Muscle layer of colon (tissue), 2 donors: ENCODE data around the gene MAP7D2.

Experiments used
- H3K27ac ChIP-seq: one replicate; pipeline ENCODE4 v1.7.0; 2013; ENCODE audit warnings: low read depth, mild to moderate bottlenecking, low read length, moderate library complexity
- H3K27me3 ChIP-seq, 2 donors: one replicate each; pipeline ENCODE4 v1.7.0; 2013; ENCODE audit warnings: low read length in 2 of 2, mild to moderate bottlenecking in 2 of 2; ENCODE audit not compliant: insufficient read depth in 2 of 2, control insufficient read depth in 1 of 2
- H3K36me3 ChIP-seq: one replicate; pipeline ENCODE4 v1.7.0; 2013; ENCODE audit warnings: mild to moderate bottlenecking, low read length; ENCODE audit not compliant: insufficient read depth
- H3K4me1 ChIP-seq: one replicate; pipeline ENCODE4 v1.7.0; 2013; ENCODE audit warnings: mild to moderate bottlenecking, low read length; ENCODE audit not compliant: insufficient read depth
- H3K4me3 ChIP-seq, 2 donors: one replicate each; pipeline ENCODE4 v1.7.0; 2013; ENCODE audit warnings: low read length in 2 of 2, low read depth in 1 of 2, mild to moderate bottlenecking in 1 of 2, moderate library complexity in 1 of 2
- H3K9ac ChIP-seq: one replicate; pipeline ENCODE4 v1.7.0; 2013; ENCODE audit warnings: low read length
- H3K9me3 ChIP-seq: one replicate; pipeline ENCODE4 v1.7.0; 2013; ENCODE audit warnings: mild to moderate bottlenecking, low read length
- donor health status: abdominal sarcoma.
- donor health status: Adenocarcinoma of cecum.

The MAP7D2 gene

GRCh38 chrX:20032201-20032600, 84.5 kb downstream of the MAP7D2 start:
- Histone ChIP-seq H3K4me1 (no peaks in the 10 kb centered on the region), H3K27ac (no peak overlapping the region), H3K27me3 (peaks cover 0 to 7% of the 10 kb centered on the region in 2 donors), H3K4me3 (no peak overlapping the region), H3K36me3 (no peaks in the 10 kb centered on the region), H3K9me3 (no peaks in the 10 kb centered on the region), H3K9ac (no peak overlapping the region)

DNA sequence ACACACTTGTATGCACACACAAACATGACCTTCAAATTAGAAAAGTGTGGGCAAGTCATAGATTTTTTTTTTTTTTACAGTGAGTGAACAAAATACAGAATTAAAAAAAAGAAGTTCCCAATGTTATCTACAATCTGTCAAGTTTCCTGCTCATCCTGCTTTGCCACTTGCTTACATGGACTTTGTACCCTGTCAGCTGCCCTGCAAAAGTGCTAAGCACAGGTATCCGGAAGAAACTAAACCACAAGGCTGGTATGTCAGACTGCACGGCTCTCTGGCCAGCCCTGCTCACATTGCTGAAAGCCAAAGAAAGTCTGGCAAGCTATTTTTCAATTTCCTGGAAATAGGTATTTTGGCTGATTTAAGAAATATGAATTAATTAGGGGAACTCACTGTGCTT, 87.0 kb downstream of the MAP7D2 start:
- no peaks in the 10 kb centered on the region for H3K9me3 ChIP-seq
- no peak overlapping the region for H3K4me3 ChIP-seq
- peaks cover 0 to 7% of the 10 kb centered on the region in 2 donors for H3K27me3 ChIP-seq
- no peaks in the 10 kb centered on the region for H3K4me1 ChIP-seq
- no peak overlapping the region for H3K27ac ChIP-seq
- no peaks in the 10 kb centered on the region for H3K36me3 ChIP-seq
- no peak overlapping the region for H3K9ac ChIP-seq

GRCh38 chrX:20028588-20028987, 88.1 kb downstream of the MAP7D2 start:
- no peaks in the 10 kb centered on the region for H3K9me3 ChIP-seq
- no peak overlapping the region for H3K9ac ChIP-seq
- H3K36me3 ChIP-seq, result no peaks in the 10 kb centered on the region
- H3K4me3 ChIP-seq, result no peak overlapping the region
- peaks cover 0 to 7% of the 10 kb centered on the region in 2 donors for H3K27me3 ChIP-seq
- no peak overlapping the region for H3K27ac ChIP-seq
- H3K4me1 ChIP-seq, result no peaks in the 10 kb centered on the region

DNA sequence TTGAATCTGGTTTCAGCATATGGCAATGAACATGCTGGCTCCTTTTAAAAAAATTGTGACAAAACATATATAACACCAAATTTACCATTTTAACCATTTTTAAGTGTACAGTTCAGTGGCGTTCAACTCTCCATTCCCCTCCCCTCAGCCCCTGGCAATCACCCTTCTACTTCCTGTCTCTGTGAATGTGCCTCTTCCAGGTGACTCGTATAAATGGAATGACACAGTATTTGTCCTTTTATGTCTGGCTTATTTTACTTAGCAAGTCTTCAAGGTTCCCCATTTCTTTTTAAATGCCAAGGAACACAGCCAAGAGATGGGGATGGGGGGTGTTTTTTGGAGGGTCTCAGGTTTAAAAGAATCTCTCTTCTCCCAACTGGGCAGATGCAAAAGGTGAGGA, 90.4 kb downstream of the MAP7D2 start:
- Histone ChIP-seq H3K4me1 (no peaks in the 10 kb centered on the region), H3K9ac (no peak overlapping the region), H3K27me3 (peaks cover 0 to 7% of the 10 kb centered on the region in 2 donors), H3K9me3 (no peaks in the 10 kb centered on the region), H3K36me3 (no peaks in the 10 kb centered on the region), H3K27ac (no peak overlapping the region), H3K4me3 (no peak overlapping the region)

DNA sequence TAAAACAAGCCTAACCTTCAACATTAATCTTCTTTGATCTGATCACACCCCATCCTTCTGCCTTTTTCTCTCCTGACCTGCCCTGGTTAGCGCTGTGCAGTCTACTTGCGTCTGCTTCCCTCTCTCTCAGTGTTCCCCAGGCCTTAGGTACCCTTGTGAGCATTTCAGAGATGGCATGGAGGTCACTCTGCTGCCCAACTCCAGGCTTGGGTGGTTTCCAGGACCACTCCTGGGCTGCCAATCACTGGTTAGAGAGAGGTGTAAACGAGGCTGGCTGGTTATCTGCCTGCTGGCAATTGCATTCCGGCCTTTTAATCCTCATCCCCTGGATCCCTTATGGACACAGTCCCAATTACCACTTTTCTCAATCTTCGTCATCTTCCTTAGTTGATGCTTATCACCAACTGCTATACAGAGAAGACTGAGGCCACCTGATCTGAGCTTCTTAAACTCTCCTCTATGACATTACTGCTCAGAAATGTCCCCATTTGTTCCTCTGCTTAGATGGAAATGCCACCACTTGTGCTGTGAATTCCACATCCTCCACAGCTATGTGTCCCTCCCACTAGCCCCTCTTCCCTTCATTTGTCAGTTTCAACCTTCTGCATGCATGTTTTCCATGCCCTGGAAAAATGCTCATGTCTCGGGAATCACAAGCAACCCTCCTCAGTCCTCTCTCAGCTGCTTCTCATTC, 96.9 kb downstream of the MAP7D2 start:
- Histone ChIP-seq H3K9ac (no peak overlapping the region), H3K9me3 (no peaks in the 10 kb centered on the region), H3K4me1 (no peaks in the 10 kb centered on the region), H3K36me3 (no peaks in the 10 kb centered on the region), H3K27ac (no peak overlapping the region), H3K4me3 (no peak overlapping the region), H3K27me3 (no peaks in the 10 kb centered on the region)

GRCh38 chrX:20016616-20016945, 100.1 kb downstream of the MAP7D2 start:
- H3K4me1 ChIP-seq, result no peaks in the 10 kb centered on the region
- H3K4me3 ChIP-seq, result no peak overlapping the region
- H3K27ac ChIP-seq, result no peak overlapping the region
- no peaks in the 10 kb centered on the region for H3K36me3 ChIP-seq
- no peaks in the 10 kb centered on the region for H3K9me3 ChIP-seq
- H3K9ac ChIP-seq, result no peak overlapping the region
- no peaks in the 10 kb centered on the region for H3K27me3 ChIP-seq

GRCh38 chrX:20015945-20016615, 100.6 kb downstream of the MAP7D2 start:
- H3K4me1 ChIP-seq, result no peaks in the 10 kb centered on the region
- H3K9me3 ChIP-seq, result no peaks in the 10 kb centered on the region
- no peak overlapping the region for H3K27ac ChIP-seq
- H3K36me3 ChIP-seq, result no peaks in the 10 kb centered on the region
- no peaks in the 10 kb centered on the region for H3K27me3 ChIP-seq
- no peak overlapping the region for H3K4me3 ChIP-seq
- H3K9ac ChIP-seq, result no peak overlapping the region

- Histone ChIP-seq H3K9me3 (no peaks in the 10 kb centered on the region), H3K36me3 (no peaks in the 10 kb centered on the region), H3K4me3 (no peak overlapping the region), H3K27me3 (no peaks in the 10 kb centered on the region), H3K27ac (no peak overlapping the region), H3K4me1 (no peaks in the 10 kb centered on the region), H3K9ac (no peak overlapping the region)
Observed at GRCh38 chrX:20015422-20015821, 101.3 kb downstream of the MAP7D2 start.

- H3K4me3 ChIP-seq, result no peak overlapping the region
- H3K36me3 ChIP-seq, result no peaks in the 10 kb centered on the region
- H3K27ac ChIP-seq, result no peak overlapping the region
- no peaks in the 10 kb centered on the region for H3K4me1 ChIP-seq
- H3K9me3 ChIP-seq, result no peaks in the 10 kb centered on the region
- H3K9ac ChIP-seq, result no peak overlapping the region
- no peaks in the 10 kb centered on the region for H3K27me3 ChIP-seq
Observed at GRCh38 chrX:20011608-20012007, 105.1 kb downstream of the MAP7D2 start.

GRCh38 chrX:20007962-20008622, 108.6 kb downstream of the MAP7D2 start:
- no peaks in the 10 kb centered on the region for H3K27me3 ChIP-seq
- H3K9ac ChIP-seq, result no peak overlapping the region
- no peaks in the 10 kb centered on the region for H3K9me3 ChIP-seq
- H3K4me3 ChIP-seq, result no peak overlapping the region
- no peaks in the 10 kb centered on the region for H3K4me1 ChIP-seq
- H3K27ac ChIP-seq, result no peak overlapping the region
- H3K36me3 ChIP-seq, result no peaks in the 10 kb centered on the region

DNA sequence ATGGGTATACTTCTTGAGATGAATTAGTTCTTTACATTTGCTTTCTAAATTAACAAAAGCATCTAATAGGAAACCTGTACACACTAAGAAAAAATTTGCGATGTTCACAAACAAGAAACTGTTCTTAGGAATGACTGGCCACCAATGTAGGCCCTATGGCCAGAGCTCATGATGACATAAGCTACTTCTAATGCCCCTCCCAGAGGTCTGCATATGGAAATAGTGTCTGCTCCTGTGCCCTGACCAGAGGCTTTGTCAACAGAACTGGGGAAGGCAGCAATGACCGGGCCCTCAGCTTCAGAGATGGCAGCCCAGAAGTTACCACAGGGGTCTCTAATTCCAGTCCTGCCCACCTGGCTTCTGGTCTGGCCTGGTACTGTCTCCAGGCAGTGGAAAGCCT, 110.8 kb downstream of the MAP7D2 start:
- no peaks in the 10 kb centered on the region for H3K36me3 ChIP-seq
- no peak overlapping the region for H3K27ac ChIP-seq
- peaks cover 0 to 3% of the 10 kb centered on the region in 2 donors for H3K27me3 ChIP-seq
- no peak overlapping the region for H3K4me3 ChIP-seq
- no peaks in the 10 kb centered on the region for H3K4me1 ChIP-seq
- H3K9ac ChIP-seq, result no peak overlapping the region
- H3K9me3 ChIP-seq, result no peaks in the 10 kb centered on the region
